AG09309 (cell line): Measurements from ENCODE around the gene VWA5B1.

Experiments
- DNase-seq: peaks from one replicate; pipeline ENCODE4 v3.0.0-alpha.2; 2010; ENCODE audit warnings: low read depth
- H3K4me3 ChIP-seq: 2 replicates; pipeline ENCODE4 v1.5.1; 2011; ENCODE audit warnings: mild to moderate bottlenecking, low read depth, low read length, moderate library complexity; ENCODE audit not compliant: control insufficient read depth
- CTCF ChIP-seq: IDR thresholded peaks from 2 replicates; pipeline ENCODE4 v1.5.1; 2011; ENCODE audit warnings: mild to moderate bottlenecking, low read depth, low read length, inconsistent platforms; ENCODE audit not compliant: insufficient read depth, control insufficient read depth; ENCODE audit errors: missing control alignments

Gene VWA5B1

DNA sequence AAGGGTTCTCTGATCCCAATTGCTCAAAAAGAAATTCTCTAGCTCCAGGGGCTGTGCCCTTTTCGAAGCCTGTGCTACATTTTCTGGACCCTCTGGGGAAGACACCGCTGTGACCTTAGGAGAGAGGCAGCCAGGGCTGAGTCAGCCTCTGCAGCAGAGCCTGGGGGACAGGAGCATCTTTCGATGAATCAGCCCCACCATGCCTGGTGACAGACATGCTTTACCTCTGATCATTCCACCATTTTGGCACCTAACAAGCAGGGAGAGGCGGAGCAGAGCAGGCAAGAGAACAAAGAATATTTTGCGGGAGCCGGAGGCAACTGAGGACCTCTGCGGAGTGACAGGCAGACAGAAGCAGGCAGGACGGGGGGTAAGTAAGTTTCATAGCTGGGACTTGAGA is 84.9 kb downstream of the VWA5B1 start:
- TF ChIP-seq CTCF: no peak
- no peak for DNase-seq
- no peak overlapping the region for H3K4me3 ChIP-seq

DNA sequence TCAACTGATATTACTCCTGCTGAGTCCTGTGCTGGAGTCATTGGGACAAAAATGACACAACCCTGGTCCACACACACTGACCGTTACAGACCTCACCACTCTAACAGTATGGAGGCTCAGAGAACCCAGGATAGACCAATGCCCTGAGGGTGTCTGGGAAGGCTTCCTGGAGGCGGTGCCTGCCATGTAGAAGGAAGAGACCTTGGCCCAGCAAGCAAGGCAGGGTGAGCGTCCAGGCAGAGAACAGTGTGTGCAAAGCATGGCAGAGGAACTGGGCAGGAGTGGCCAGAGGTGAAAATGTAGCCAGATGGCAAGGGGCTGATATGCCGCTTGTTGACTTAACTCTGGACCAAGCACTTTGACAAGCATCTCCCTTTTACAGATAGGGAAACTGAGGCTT is 85.5 kb downstream of the VWA5B1 start:
- no peak overlapping the region for H3K4me3 ChIP-seq
- DNase-seq: no peak
- TF ChIP-seq CTCF: no peak

- peak; percentile 91 for TF ChIP-seq CTCF
Observed at GRCh38 chr1:20376880-20377494, 86.3 kb downstream of the VWA5B1 start.

DNA sequence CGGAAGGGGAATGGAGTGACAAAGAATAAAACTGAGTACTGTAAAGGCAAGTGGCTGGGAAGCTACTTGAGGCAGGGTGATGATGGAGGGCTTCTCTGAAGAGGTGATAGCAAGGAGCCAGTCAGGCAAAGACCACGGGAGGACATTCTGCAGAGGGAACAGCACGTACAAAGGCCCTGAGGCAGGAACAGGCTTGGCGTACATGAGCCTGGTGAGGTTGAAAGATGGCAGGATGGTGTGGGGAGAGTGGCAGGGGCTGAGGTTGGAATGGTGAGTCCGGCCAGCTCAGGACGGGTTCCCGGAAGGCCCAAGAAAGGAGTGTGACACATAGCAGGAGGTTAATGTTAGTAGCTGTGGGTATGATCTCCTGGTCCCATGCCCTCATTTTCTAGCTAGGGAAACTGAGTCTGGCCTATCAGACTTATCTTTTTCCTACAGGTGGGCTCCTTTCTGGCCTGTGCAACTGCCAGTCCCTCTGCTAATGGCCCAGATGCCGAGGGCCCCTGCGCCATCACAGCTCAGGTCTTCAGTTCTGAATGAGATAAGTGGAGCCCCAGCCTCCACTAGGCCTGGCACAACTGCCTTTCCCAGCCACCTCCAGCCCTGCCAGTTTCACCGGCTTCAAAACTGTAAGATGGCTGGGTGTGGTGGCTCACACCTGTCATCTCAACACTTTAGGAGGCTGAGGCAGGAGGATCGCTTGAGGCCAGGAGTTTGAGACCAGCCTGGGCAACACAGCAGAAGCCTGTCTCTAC is 87.0 kb downstream of the VWA5B1 start:
- H3K4me3 ChIP-seq: no peak overlapping the region
- DNase-seq: no peak
- no peak for TF ChIP-seq CTCF

More at GRCh38 chr1:20376880-20377494, 86.3 kb downstream of the VWA5B1 start:
- DNase-seq: no peak
- no peak overlapping the region for H3K4me3 ChIP-seq

GRCh38 chr1:20379075-20379474 is 88.4 kb downstream of the VWA5B1 start:
- TF ChIP-seq CTCF: no peak
- no peak for DNase-seq
- H3K4me3 ChIP-seq: no peak overlapping the region

- no peak for DNase-seq
- H3K4me3 ChIP-seq: no peak overlapping the region
Observed at GRCh38 chr1:20380175-20380574, 89.5 kb downstream of the VWA5B1 start.

More at GRCh38 chr1:20380175-20380574, 89.5 kb downstream of the VWA5B1 start:
- TF ChIP-seq CTCF: no peak
